IPS-15b (cell line): Measurements from ENCODE around the gene TNFRSF17.
"Not testable (repeated sequence)": the region's sequence is repeated elsewhere in the genome, so short reads cannot be mapped to it uniquely, and the experiment has no call there.

Experiments used
- H3K27me3 ChIP-seq: one replicate; pipeline ENCODE4 v1.6.1; 2013; ENCODE audit warnings: low read length; ENCODE audit not compliant: control insufficient read depth, insufficient read depth
- H3K36me3 ChIP-seq: one replicate; pipeline ENCODE4 v1.6.1; 2013; ENCODE audit warnings: low read length; ENCODE audit not compliant: control insufficient read depth, insufficient read depth
- H3K4me1 ChIP-seq: one replicate; pipeline ENCODE4 v1.6.1; 2013; ENCODE audit warnings: mild to moderate bottlenecking, low read length; ENCODE audit not compliant: control insufficient read depth, insufficient read depth
- H3K4me3 ChIP-seq: one replicate; pipeline ENCODE4 v1.5.1; 2013; ENCODE audit warnings: low read depth, low read length
- H3K9ac ChIP-seq: one replicate; pipeline ENCODE4 v1.6.1; 2013; ENCODE audit warnings: low read depth, mild to moderate bottlenecking, low read length
- H3K9me3 ChIP-seq: one replicate; pipeline ENCODE4 v1.6.1; 2013; ENCODE audit warnings: mild to moderate bottlenecking, low read length; ENCODE audit not compliant: control insufficient read depth, insufficient read depth

Gene TNFRSF17

GRCh38 chr16:11964761-11965551 is at the start of gene TNFRSF17:
TSS of gene TNFRSF17 (plus strand) at chr16:11965210. CDS start at chr16:11965325, 115 bp downstream.
- Histone ChIP-seq H3K9ac (no peak within 1 kb of the TSS), H3K9me3 (no peaks in the 10 kb centered on the region), H3K4me3 (no peak within 1 kb of the TSS), H3K4me1 (no peaks in the 10 kb centered on the region), H3K36me3 (no peaks in the 10 kb centered on the region), H3K27me3 (no peaks in the 10 kb centered on the region)

DNA sequence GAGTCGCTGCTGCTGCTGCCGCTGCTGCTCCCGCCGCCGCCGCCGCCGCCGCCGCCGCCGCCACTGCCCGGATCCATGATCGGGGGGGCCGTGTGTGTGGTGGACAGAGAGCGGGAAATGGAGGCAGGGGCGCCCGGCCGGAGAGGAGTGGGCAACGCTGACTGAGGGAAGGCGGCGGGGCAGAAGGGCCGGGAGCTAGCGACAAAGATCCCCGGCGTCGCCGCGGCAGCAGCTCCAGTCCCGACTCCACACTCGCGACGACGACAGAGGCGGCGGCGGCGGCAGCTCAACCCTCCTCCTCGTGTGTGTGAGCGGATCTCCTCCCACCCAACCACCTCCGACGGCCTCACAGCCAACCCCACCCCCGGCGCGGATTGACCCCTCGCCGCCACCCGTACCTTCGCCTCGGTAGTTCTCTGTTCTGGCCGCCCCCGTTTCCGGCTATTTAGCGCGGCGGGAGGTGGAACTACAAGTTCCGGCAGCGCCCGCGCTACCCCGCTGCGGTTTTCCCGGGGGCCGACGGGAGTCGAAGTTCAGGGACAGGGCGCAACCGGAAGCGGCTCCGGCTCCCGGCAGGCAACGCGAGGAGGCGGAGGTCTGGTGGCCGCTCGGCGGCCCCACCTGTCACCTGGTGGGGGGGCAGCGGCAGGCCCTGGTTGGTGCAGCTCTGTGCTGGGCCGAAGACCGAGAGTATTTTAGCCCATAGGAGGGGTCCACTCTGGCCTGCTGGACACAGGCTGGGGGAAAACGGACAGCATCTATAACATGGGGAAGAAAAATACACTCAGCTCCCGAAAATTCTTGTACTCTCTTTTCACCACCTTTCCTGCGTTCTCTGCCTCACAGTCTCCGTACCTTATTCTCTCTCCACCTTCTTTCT is 49.1 kb upstream of the TNFRSF17 start, which contains the start of gene GSPT1:
Gene GSPT1 (minus strand): TSS at position 313 of the 880 bp plus-strand sequence. CDS start 236 bp downstream, at position 77.
- Histone ChIP-seq H3K9ac (peak within 1 kb of the TSS; percentile 83), H3K27me3 (no peaks in the 10 kb centered on the region), H3K9me3 (no peaks in the 10 kb centered on the region), H3K4me1 (peaks cover 12% of the 10 kb centered on the region), H3K36me3 (peaks cover 2% of the 10 kb centered on the region), H3K4me3 (peak within 1 kb of the TSS; percentile 83)

- Histone ChIP-seq H3K4me1 (peaks cover 11% of the 10 kb centered on the region), H3K9ac (peak overlapping the region; percentile 3), H3K9me3 (no peaks in the 10 kb centered on the region), H3K4me3 (peak overlapping the region; percentile 42), H3K36me3 (peaks cover 2% of the 10 kb centered on the region), H3K27me3 (no peaks in the 10 kb centered on the region)
Observed at GRCh38 chr16:11916524-11917285, 48.3 kb upstream of the TNFRSF17 start.

DNA sequence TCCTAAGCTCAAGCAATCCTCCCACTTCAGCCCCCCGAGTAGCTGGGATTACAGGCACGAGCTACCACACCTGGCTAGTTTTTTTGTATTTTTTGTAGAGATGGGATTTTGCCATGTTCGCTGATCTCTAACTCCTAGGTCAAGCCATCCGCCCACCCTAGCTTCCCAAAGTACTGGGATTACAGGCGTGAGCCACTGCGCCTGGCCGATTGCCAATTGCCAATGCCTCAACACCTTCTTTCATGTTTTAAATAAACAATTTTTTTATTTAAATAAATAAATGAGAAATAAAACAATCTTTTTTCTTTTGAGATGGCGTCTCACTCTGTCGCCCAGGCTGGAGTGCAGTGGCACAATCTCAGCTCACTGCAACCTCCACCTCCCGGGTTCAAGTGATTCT is 41.0 kb upstream of the TNFRSF17 start:
- not testable (repeated sequence) for H3K4me3 ChIP-seq, H3K9me3 ChIP-seq, H3K27me3 ChIP-seq, H3K4me1 ChIP-seq, H3K36me3 ChIP-seq, H3K9ac ChIP-seq

GRCh38 chr16:11927350-11927749 is 37.7 kb upstream of the TNFRSF17 start:
- H3K9ac ChIP-seq, H3K9me3 ChIP-seq, H3K36me3 ChIP-seq, H3K27me3 ChIP-seq, H3K4me1 ChIP-seq, H3K4me3 ChIP-seq: not testable (repeated sequence)

DNA sequence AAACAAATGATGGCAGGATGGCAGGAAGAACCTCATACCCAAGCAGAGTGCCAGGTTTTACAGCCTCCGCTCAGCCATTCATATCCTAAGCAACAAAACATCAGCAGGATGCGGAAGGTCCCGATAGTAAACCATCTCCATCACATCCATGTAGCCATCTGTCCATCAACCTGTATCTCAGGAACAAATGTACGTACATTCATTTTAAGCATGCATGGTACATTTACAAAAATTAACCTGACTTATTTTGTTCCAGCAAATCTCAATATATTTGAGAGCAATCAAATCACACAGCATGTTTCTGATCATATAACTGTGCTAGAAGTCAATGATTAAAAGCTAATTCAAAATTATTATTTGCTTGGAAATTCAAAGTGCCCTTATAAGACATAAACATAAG is 23.1 kb upstream of the TNFRSF17 start, which contains the start of gene NPIPB2:
Gene NPIPB2 (minus strand): TSS at position 101 of the 400 bp plus-strand sequence. CDS start 0 bp downstream, at position 101.
- H3K4me1 ChIP-seq, H3K36me3 ChIP-seq, H3K27me3 ChIP-seq, H3K9ac ChIP-seq, H3K9me3 ChIP-seq, H3K4me3 ChIP-seq: not testable (repeated sequence)

- no peaks in the 10 kb centered on the region for H3K9me3 ChIP-seq
- H3K4me3 ChIP-seq = no peak overlapping the region
- no peaks in the 10 kb centered on the region for H3K4me1 ChIP-seq
- no peak overlapping the region for H3K9ac ChIP-seq
- no peaks in the 10 kb centered on the region for H3K36me3 ChIP-seq
- H3K27me3 ChIP-seq = no peaks in the 10 kb centered on the region
Observed at GRCh38 chr16:11946433-11946832, 18.6 kb upstream of the TNFRSF17 start.

DNA sequence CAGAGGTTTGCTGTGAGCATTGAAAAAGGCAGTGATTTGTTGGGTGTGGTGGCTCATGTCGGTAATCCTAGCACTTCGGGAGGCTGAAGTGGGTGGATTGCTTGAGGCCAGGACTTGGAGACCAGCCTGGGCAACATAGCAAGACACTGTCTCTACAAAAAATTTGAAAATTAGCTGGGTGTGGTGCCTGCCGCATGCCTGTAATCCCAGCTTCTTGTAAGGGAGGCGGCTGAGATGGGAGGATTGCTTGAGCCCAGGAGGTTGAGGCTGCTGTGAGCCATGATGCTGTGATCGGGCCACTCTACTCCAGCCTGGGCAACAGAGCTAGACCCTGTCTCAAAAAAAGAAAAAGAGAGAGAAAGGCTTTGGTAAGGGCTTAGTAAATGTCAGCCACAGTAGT is 16.2 kb upstream of the TNFRSF17 start:
- Histone ChIP-seq H3K36me3 (no peaks in the 10 kb centered on the region), H3K4me3 (no peak overlapping the region), H3K9me3 (no peaks in the 10 kb centered on the region), H3K4me1 (no peaks in the 10 kb centered on the region), H3K27me3 (no peaks in the 10 kb centered on the region), H3K9ac (no peak overlapping the region)

DNA sequence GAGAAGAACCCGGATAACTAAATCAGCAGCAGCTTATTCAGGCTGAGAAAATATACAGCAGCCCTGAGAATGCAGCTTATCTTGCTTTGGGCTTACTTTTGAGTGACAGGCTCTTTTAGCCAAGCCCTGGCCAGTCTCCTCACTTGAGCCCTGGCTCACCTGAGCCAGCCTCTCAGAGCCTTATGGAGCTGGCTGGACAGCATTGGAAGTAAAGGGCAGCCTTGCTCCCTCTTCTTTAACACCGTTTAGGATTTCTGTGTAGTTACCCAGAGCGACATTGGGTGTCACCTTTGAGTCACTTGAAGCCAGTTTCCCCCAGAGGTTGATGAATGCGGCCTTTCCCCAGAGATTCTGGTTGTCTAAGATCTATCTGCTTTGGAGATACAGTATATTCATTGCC is 15.5 kb upstream of the TNFRSF17 start:
- H3K27me3 ChIP-seq = no peaks in the 10 kb centered on the region
- H3K36me3 ChIP-seq = no peaks in the 10 kb centered on the region
- H3K4me3 ChIP-seq = no peak overlapping the region
- no peaks in the 10 kb centered on the region for H3K9me3 ChIP-seq
- H3K4me1 ChIP-seq = no peaks in the 10 kb centered on the region
- no peak overlapping the region for H3K9ac ChIP-seq

DNA sequence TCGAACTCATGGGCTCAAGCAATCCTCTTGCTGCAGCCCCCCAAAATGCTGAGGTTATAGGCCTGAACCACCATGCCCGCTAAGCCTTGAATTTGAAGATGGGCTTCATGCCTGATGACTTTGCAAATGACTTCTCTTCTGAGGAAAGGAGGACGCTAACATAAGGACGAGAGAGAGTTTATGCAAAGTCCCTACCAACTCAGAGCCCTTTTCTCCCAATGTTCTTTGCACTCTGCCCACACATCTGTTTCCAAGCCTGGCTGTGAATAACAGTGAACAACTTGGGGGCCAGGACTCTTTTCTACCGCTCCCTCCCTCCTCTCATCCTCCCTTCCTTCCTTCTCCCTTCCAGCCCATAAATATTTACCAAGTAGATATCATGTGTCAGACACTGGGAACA is 14.6 kb upstream of the TNFRSF17 start:
- no peaks in the 10 kb centered on the region for H3K9me3 ChIP-seq
- no peaks in the 10 kb centered on the region for H3K4me1 ChIP-seq
- no peaks in the 10 kb centered on the region for H3K27me3 ChIP-seq
- H3K4me3 ChIP-seq = no peak overlapping the region
- H3K36me3 ChIP-seq = no peaks in the 10 kb centered on the region
- H3K9ac ChIP-seq = no peak overlapping the region

DNA sequence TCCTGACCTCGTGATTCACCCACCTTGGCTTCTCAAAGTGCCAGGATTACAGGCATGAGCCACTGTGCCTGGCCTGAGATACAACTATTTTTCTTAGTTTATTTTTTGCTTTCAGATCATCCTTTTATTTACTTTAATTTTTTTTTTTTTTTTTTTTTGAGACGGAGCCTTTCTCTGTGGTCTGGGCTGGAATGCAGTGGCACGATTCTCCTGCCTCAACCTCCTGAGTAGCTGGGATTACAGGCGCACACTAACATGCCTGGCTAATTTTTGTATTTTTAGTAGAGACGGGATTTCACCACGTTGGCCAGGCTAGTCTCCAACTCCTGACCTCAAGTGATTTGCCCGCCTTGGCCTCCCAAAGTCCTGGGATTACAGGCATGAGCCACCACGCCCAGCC is 11.4 kb upstream of the TNFRSF17 start:
- not testable (repeated sequence) for H3K27me3 ChIP-seq, H3K4me1 ChIP-seq, H3K9ac ChIP-seq, H3K4me3 ChIP-seq, H3K36me3 ChIP-seq, H3K9me3 ChIP-seq
